Upper lobe of left lung (tissue), 6 donors: ENCODE measurements around the gene GRIK3. TPM values are rescaled to one million over a fixed set of nuclear protein-coding genes. Genes with fewer than 3 reads are reported as not detected.

Source experiments
- ATAC-seq, 2 donors: fragments of 200-7000 bp; cut with Tn5 transposase; one replicate each; pipeline ENCODE4 v1.9.1; 2022; ENCODE audit warnings: mild to moderate bottlenecking in 2 of 2, moderate library complexity in 2 of 2; ENCODE audit not compliant: low FRiP score in 2 of 2
- DNase-seq, 2 donors: peaks; one replicate each; pipeline ENCODE4 v3.0.0-alpha.2; 2019 to 2020
- H3K27ac ChIP-seq, 4 donors: fragments of 200-600 bp; sonication (generic); one replicate each; pipeline ENCODE4 v1.5.1; 2016 to 2019
- H3K27me3 ChIP-seq, 4 donors: fragments of 200-600 bp; sonication (generic); one replicate each; pipeline ENCODE4 v1.5.1; 2017 to 2019
- H3K36me3 ChIP-seq, 4 donors: fragments of 200-600 bp; sonication (generic); one replicate each; pipeline ENCODE4 v1.5.1; 2016 to 2019
- H3K4me1 ChIP-seq, 4 donors: fragments of 200-600 bp; sonication (generic); one replicate each; pipeline ENCODE4 v1.5.1; 2018 to 2019
- H3K4me3 ChIP-seq, 4 donors: fragments of 200-600 bp; sonication (generic); one replicate each; pipeline ENCODE4 v1.5.1; 2017 to 2019; ENCODE audit warnings: mild to moderate bottlenecking in 2 of 4, moderate library complexity in 1 of 4
- H3K9me3 ChIP-seq, 4 donors: fragments of 200-600 bp; sonication (generic); one replicate each; pipeline ENCODE4 v1.5.1; 2018 to 2019
- CTCF ChIP-seq, 6 experiments: fragments of 450-650 bp in 4 of 6; fragments of 200-600 bp in 2 of 6; sonication (generic) in 2 of 6; IDR thresholded peaks; one replicate each; pipeline ENCODE4 v1.5.1; 2016 to 2019; ENCODE audit warnings: antibody characterized with exemption in 6 of 6
- EP300 ChIP-seq, 4 donors: sonication (generic); formaldehyde crosslinking; IDR thresholded peaks; one replicate each; pipeline ENCODE4 v1.5.1; 2017; ENCODE audit warnings: antibody characterized with exemption in 4 of 4, control low read depth in 2 of 4
- POLR2A ChIP-seq, 4 donors: fragments of 450-650 bp; IDR thresholded peaks; one replicate each; pipeline ENCODE4 v1.5.1; 2016 to 2017; ENCODE audit warnings: antibody characterized with exemption in 4 of 4, mild to moderate bottlenecking in 2 of 4
- POLR2AphosphoS5 ChIP-seq, 2 donors: sonication (generic); formaldehyde crosslinking; IDR thresholded peaks; one replicate each; pipeline ENCODE4 v1.5.1; 2017; ENCODE audit warnings: antibody characterized with exemption in 2 of 2
- WGBS, 2 donors: methylation state at CpG; one replicate each; pipeline ENCODE4 v1.1.5; 2017 to 2018; 5-methylcytosine and 5-hydroxymethylcytosine counted together
- total RNA-seq, 6 donors: library from RNA; depleted of rRNA in 4 of 6; stranded (reverse); fragments of >200 nt in 4 of 6; gene quantifications; one replicate each; pipeline versions ENCODE4 v1.1.0 to v1.2.1, GENCODE V29; 2016 to 2021
- donor health status: DM: no; HTN: no; CAD: no; lungs with moderate emphysema.
- donor health status: DM: no; HTN: yes; CAD: no; lungs with severe emphysema.

The GRIK3 gene
- total RNA-seq, 6 donors from 2014 or later = 0.10 to 0.22 TPM; not detected in 4

GRCh38 chr1:36804669-36805314 is 229.5 kb downstream of the GRIK3 start:
- 85 to 90% methylated on average over 17 of the region's 17 CpGs for WGBS, 2 donors
- H3K27ac ChIP-seq = no peak overlapping the region

GRCh38 chr1:36803868-36804570 is 230.3 kb downstream of the GRIK3 start:
- H3K9me3 ChIP-seq = no peaks in the 10 kb centered on the region
- no peaks in the 10 kb centered on the region for H3K4me1 ChIP-seq
- TF ChIP-seq CTCF (IDR thresholded peaks at IDR 0.05) (no peak), POLR2AphosphoS5 (IDR thresholded peaks at IDR 0.05) (no peak)
- H3K27me3 ChIP-seq = no peaks in the 10 kb centered on the region
- 61 to 68% methylated on average over 9 of the region's 9 CpGs for WGBS, 2 donors
- DNase-seq (no peak), ATAC-seq (no peak)
- no peak overlapping the region for H3K27ac ChIP-seq
- no peak overlapping the region for H3K4me3 ChIP-seq
- H3K36me3 ChIP-seq = no peaks in the 10 kb centered on the region

More at GRCh38 chr1:36804669-36805314, 229.5 kb downstream of the GRIK3 start:
- Histone ChIP-seq H3K27me3 (no peaks in the 10 kb centered on the region), H3K4me1 (no peaks in the 10 kb centered on the region), H3K9me3 (no peaks in the 10 kb centered on the region), H3K36me3 (no peaks in the 10 kb centered on the region), H3K4me3 (no peak overlapping the region)
- TF ChIP-seq POLR2AphosphoS5 (IDR thresholded peaks at IDR 0.05) = no peak
- TF ChIP-seq EP300 (IDR thresholded peaks at IDR 0.05) = no peak
- no peak for TF ChIP-seq CTCF (IDR thresholded peaks at IDR 0.05)
- TF ChIP-seq POLR2A (IDR thresholded peaks at IDR 0.05) = no peak
- DNase-seq (no peak), ATAC-seq (no peak)

- no peaks in the 10 kb centered on the region for H3K27me3 ChIP-seq
- WGBS, 2 donors = 79 to 86% methylated on average over 8 of the region's 8 CpGs
- H3K36me3 ChIP-seq = no peaks in the 10 kb centered on the region
- no peak for TF ChIP-seq EP300 (IDR thresholded peaks at IDR 0.05)
- no peak for TF ChIP-seq POLR2A (IDR thresholded peaks at IDR 0.05)
- TF ChIP-seq POLR2AphosphoS5 (IDR thresholded peaks at IDR 0.05) = no peak
- no peak for TF ChIP-seq CTCF (IDR thresholded peaks at IDR 0.05)
- ATAC-seq (no peak), DNase-seq (no peak)
- H3K4me1 ChIP-seq = no peaks in the 10 kb centered on the region
- no peaks in the 10 kb centered on the region for H3K9me3 ChIP-seq
- H3K27ac ChIP-seq = no peak overlapping the region
- H3K4me3 ChIP-seq = no peak overlapping the region
Measured at GRCh38 chr1:36802018-36802417, 232.3 kb downstream of the GRIK3 start.

GRCh38 chr1:36797761-36798160 is 236.6 kb downstream of the GRIK3 start:
- ATAC-seq (no peak), DNase-seq (no peak)
- 72 to 79% methylated on average over 6 to 7 of the region's 7 CpGs for WGBS, 2 donors
- no peaks in the 10 kb centered on the region for H3K4me1 ChIP-seq
- no peak overlapping the region for H3K4me3 ChIP-seq
- H3K27ac ChIP-seq = no peak overlapping the region
- H3K27me3 ChIP-seq = no peaks in the 10 kb centered on the region
- H3K36me3 ChIP-seq = no peaks in the 10 kb centered on the region
- TF ChIP-seq EP300 (IDR thresholded peaks at IDR 0.05) (no peak), CTCF (IDR thresholded peaks at IDR 0.05) (no peak), POLR2A (IDR thresholded peaks at IDR 0.05) (no peak)
- no peaks in the 10 kb centered on the region for H3K9me3 ChIP-seq

GRCh38 chr1:36796733-36797132 is 237.6 kb downstream of the GRIK3 start:
- Histone ChIP-seq H3K27me3 (no peaks in the 10 kb centered on the region), H3K27ac (no peak overlapping the region), H3K4me3 (no peak overlapping the region), H3K36me3 (no peaks in the 10 kb centered on the region), H3K4me1 (no peaks in the 10 kb centered on the region), H3K9me3 (no peaks in the 10 kb centered on the region)
- ATAC-seq (no peak), DNase-seq (no peak)
- WGBS, 2 donors = 64 to 93% methylated on average over 2 to 5 of the region's 5 CpGs
- TF ChIP-seq CTCF (IDR thresholded peaks at IDR 0.05) = no peak
- TF ChIP-seq POLR2AphosphoS5 (IDR thresholded peaks at IDR 0.05) = no peak
- no peak for TF ChIP-seq POLR2A (IDR thresholded peaks at IDR 0.05)
- TF ChIP-seq EP300 (IDR thresholded peaks at IDR 0.05) = no peak
